ENCODE results near the gene HYAL3. TPM values are rescaled to one million over a fixed set of nuclear protein-coding genes. Genes with fewer than 3 reads are reported as not detected.
"Not testable (repeated sequence)": the region's sequence is repeated elsewhere in the genome, so short reads cannot be mapped to it uniquely, and the experiment has no call there.

Gene HYAL3
- total RNA-seq, 1 donor from 2014 or later, result 8.1 TPM

DNA sequence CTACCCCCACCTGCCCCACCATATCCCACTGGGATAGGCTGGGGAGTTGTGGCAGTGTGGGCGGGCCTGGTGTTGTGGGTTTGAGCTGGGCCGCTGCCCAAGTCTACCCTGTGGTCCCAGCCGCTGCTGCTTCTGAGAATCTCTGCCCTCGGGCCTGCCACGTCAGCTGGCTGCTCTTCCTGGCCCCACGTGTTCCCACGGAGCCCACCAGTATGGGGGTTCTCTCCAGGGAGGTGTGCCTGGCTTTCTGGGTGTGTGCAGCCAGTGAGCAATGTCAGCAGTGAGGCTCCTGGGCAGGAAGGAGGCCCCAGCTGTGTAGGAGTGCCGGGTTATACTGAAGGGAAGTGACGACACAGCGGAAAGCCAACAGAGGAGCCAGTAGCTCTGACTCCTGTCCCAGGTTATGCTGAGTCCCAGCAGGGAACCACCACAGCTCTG is 52.7 kb downstream of the HYAL3 start:
- H3K4me3 ChIP-seq, result peak overlapping the region; percentile 40 to 47
- DNase-seq (ENCODE audit: extremely low spot score in 2 of 2), result no peak

DNA sequence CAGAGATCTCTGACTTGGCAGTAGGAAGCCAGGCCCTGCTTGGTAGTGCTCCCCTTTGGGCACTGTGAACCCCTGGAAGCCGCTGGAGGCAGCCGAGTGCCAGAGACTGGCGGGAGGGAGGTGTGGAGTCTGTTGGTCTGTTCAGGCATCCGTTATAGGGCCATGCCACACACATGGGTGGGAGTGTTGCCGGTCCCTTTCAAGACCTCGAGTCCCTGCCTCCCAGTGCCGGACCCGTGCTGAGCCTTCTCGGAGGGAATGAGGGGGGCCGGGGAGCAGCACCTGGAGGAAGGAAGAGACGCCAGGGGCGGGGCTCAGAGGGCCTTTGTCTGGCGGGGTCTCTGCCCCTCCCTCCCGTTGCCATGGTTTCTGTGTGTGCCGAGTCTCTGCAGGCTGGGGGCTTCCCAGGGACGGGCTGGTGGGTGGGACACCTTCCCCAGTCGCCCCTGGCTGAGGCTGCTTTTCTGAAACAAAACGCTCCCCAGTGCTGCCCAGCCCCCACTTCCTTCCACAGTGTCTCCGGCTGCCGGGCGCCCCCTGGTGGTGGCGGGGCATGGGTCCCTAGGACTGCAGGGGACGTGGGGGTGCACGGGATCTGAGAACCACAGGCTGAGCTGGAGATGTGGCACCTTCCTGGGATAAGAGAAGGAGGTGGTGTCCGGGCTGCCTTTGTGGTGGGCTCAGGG is 53.2 kb downstream of the HYAL3 start:
- intact Hi-C loops (cut with DNase I), result loop anchor here (2.0 kb wide), 1 partner anchor 19 kb away; no protein-coding TSS in a partner anchor
- Histone ChIP-seq H3K4me1 (peaks cover 100% of the 10 kb centered on the region), H3K9me3 (no peaks in the 10 kb centered on the region), H3K36me3 (no peaks in the 10 kb centered on the region), H3K4me3 (peak overlapping the region; percentile 40 to 47), H3K27me3 (no peaks in the 10 kb centered on the region), H3K27ac (peak overlapping the region; percentile 92)
- TF ChIP-seq POLR2AphosphoS5 (IDR thresholded peaks at IDR 0.05; ENCODE audit: insufficient read depth in 1 of 2, low read depth in 1 of 2) (peak; percentile 67 to 83), CTCF (IDR thresholded peaks at IDR 0.05) (peak; percentile 87 to 99 (median 96)), POLR2A (IDR thresholded peaks at IDR 0.05) (no peak)
- DNase-seq (ENCODE audit: extremely low spot score in 2 of 2), result no peak

More for the DNA sequence above, 52.7 kb downstream of the HYAL3 start:
- Histone ChIP-seq H3K36me3 (no peaks in the 10 kb centered on the region), H3K4me1 (peaks cover 99% of the 10 kb centered on the region), H3K27ac (peak overlapping the region; percentile 92), H3K27me3 (no peaks in the 10 kb centered on the region), H3K9me3 (no peaks in the 10 kb centered on the region)
- TF ChIP-seq CTCF (IDR thresholded peaks at IDR 0.05) (no peak), POLR2AphosphoS5 (IDR thresholded peaks at IDR 0.05; ENCODE audit: insufficient read depth in 1 of 2, low read depth in 1 of 2) (peak in 1 of 2 donors; percentile 47), POLR2A (IDR thresholded peaks at IDR 0.05) (no peak)
- intact Hi-C loops (cut with DNase I), result loop anchor here (2.0 kb wide), 1 partner anchor 20 kb away; no protein-coding TSS in a partner anchor

DNA sequence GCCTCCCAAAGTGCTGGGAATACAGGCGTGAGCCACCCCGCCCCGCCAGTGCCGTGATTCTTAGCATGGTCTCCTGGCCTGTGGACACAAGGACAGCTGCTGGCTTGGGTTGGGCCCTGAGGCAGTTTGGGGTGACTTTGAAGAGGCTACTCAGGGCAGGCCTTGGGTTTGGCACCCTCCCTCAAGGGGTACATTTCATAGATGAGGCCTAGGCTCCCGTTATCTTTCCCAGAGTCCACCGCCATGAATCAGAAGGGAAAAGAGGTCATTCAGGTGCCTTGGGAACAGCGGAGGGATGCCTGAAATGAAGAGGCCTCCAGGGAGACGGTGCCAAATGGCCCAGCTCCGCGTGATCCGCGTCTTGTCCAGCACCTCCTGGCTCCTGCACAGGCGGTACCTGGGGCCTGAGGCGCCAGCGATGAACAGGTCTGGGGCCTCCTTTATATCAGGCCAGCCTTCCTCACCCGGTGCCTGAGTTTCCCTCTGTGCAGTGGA is 53.9 kb downstream of the HYAL3 start:
- DNase-seq (ENCODE audit: extremely low spot score in 2 of 2), result no peak
- no peaks in the 10 kb centered on the region for H3K27me3 ChIP-seq
- intact Hi-C loops (cut with DNase I), result no loop called here
- peak overlapping the region; percentile 92 for H3K27ac ChIP-seq
- TF ChIP-seq POLR2AphosphoS5 (IDR thresholded peaks at IDR 0.05; ENCODE audit: insufficient read depth in 1 of 2, low read depth in 1 of 2) (no peak), POLR2A (IDR thresholded peaks at IDR 0.05) (no peak), CTCF (IDR thresholded peaks at IDR 0.05) (no peak)
- peak overlapping the region; percentile 40 to 47 for H3K4me3 ChIP-seq
- H3K9me3 ChIP-seq, result no peaks in the 10 kb centered on the region
- H3K4me1 ChIP-seq, result peaks cover 100% of the 10 kb centered on the region
- H3K36me3 ChIP-seq, result no peaks in the 10 kb centered on the region

GRCh38 chr3:50244813-50245212 is 54.4 kb downstream of the HYAL3 start:
- H3K27me3 ChIP-seq; intact Hi-C loops (cut with DNase I); H3K9me3 ChIP-seq; H3K4me3 ChIP-seq; H3K36me3 ChIP-seq; DNase-seq (ENCODE audit: extremely low spot score in 2 of 2): not testable (repeated sequence)
- H3K27ac ChIP-seq, result peak overlapping the region; percentile 92
- peaks cover 100% of the 10 kb centered on the region for H3K4me1 ChIP-seq

- DNase-seq (ENCODE audit: extremely low spot score in 2 of 2), result no peak
- peak overlapping the region in 1 of 2 donors; percentile 3 for H3K4me3 ChIP-seq
- intact Hi-C loops (cut with DNase I), result no loop called here
These were observed 55.7 kb downstream of the HYAL3 start for GRCh38 chr3:50243543-50243895.

More at GRCh38 chr3:50243543-50243895, 55.7 kb downstream of the HYAL3 start:
- TF ChIP-seq POLR2A (IDR thresholded peaks at IDR 0.05), result no peak
- no peak for TF ChIP-seq CTCF (IDR thresholded peaks at IDR 0.05)
- TF ChIP-seq POLR2AphosphoS5 (IDR thresholded peaks at IDR 0.05; ENCODE audit: insufficient read depth in 1 of 2, low read depth in 1 of 2), result no peak
- peak overlapping the region; percentile 68 for H3K27ac ChIP-seq
- H3K36me3 ChIP-seq, result no peaks in the 10 kb centered on the region
- no peaks in the 10 kb centered on the region for H3K27me3 ChIP-seq
- peaks cover 100% of the 10 kb centered on the region for H3K4me1 ChIP-seq
- no peaks in the 10 kb centered on the region for H3K9me3 ChIP-seq

Data from vagina (tissue), 2 donors.